ENCODE results near the gene GRIN3B.

The GRIN3B gene

DNA sequence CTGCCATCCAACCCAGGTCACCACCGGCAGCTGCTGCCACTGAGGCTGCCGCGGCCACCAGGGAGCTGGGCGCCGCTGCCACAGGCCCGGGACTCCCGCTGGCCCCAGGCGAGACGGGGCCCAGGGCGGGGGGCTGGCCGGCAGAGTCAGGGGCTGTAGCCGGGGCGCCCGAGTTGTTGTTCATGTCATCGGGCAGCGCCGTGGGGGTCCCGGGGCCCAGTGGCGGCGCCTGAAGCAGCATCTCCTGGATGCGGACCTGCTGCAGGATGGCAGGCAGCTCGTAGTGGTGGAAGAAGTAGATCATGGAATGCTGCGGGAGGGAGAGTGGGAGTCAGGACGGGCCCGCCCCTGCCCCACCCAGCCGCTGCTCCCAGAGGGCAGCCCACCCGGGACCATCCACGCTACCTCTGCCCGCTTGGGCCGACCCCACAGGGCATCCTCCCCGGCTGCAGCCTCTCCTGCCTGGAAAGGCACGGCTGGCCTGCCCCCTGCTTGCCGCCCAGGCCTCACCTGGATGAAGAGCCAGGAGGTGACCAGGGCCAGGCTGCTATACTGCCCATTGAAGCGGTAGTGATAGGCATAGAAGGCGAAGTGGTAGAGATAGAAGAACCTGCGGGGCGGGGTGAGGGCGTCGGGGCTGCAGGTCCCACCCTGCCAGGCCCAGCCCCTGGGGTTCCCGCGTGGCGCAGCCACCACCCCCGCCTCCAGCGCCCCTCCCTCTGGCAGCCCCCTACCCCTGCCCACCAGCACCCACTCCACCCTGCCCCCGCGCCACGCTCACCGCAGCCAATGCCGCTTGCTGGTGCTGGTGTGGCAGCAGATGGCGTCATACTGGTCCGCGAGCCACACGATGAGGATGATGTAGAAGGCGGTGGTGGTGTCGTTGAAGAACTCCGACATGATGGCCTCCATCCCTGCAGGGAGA lies 10.6 kb downstream of the GRIN3B start:
- H3K4me3 ChIP-seq (ENCODE audit: low read depth, low read length): no peak overlapping the region
- TF ChIP-seq, protein P1, sequence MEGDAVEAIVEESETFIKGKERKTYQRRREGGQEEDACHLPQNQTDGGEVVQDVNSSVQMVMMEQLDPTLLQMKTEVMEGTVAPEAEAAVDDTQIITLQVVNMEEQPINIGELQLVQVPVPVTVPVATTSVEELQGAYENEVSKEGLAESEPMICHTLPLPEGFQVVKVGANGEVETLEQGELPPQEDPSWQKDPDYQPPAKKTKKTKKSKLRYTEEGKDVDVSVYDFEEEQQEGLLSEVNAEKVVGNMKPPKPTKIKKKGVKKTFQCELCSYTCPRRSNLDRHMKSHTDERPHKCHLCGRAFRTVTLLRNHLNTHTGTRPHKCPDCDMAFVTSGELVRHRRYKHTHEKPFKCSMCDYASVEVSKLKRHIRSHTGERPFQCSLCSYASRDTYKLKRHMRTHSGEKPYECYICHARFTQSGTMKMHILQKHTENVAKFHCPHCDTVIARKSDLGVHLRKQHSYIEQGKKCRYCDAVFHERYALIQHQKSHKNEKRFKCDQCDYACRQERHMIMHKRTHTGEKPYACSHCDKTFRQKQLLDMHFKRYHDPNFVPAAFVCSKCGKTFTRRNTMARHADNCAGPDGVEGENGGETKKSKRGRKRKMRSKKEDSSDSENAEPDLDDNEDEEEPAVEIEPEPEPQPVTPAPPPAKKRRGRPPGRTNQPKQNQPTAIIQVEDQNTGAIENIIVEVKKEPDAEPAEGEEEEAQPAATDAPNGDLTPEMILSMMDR (IDR thresholded peaks at IDR 0.05; ENCODE audit: low read depth, low read length, missing control alignments): no peak
- no peak for DNase-seq (ENCODE audit: low read depth)
- in situ Hi-C loops (cut with HindIII; ENCODE audit: low sequenced_read_pairs): no loop called here

DNA sequence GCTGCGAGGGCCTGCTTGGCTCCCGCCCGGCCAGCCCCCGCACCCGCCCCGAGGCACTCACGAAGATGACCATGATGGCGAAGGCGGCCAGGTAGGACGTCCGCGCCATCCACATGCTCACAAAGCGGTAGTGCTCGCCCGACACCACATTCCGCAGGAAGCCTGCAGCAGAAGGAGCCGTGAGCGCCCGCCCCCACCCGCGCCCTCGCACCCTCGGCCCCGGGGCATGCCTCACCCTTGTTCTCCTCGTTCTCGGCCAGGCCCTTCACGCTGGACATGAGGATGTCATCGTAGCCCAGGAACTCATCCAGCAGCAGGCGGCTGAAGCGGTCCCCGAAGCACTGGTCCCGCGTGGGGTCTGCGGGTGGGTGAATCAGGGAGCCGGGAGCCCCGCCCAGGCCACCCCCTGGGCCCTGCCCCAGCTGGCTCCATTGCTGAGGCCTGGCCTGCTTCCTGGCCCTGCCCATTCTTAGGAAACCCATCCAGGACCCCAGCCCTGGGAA lies 11.7 kb downstream of the GRIN3B start:
- DNase-seq (ENCODE audit: low read depth): no peak
- TF ChIP-seq, protein P1 (IDR thresholded peaks at IDR 0.05; ENCODE audit: low read depth, low read length, missing control alignments): no peak
- no peak overlapping the region for H3K4me3 ChIP-seq (ENCODE audit: low read depth, low read length)
- in situ Hi-C loops (cut with HindIII; ENCODE audit: low sequenced_read_pairs): no loop called here

DNA sequence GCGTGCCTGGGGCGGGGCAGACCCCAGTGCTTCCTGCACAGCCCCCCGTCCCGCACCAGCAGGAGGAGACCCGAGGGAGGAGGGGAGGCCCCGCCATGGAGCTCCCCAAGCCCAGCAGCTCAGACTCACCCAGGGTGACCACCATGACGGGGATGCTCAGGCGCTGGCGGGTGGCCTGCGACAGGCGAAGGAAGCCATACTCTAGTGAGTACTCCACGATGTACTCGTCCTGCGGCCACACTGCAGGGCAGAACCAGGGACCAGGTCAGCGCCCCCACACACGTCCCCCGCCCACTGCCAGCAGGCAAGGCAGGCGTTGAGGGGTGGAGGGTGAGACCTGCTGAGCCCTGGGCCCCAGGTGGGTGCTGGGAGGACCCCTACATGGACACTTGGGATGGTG lies 12.1 kb downstream of the GRIN3B start:
- TF ChIP-seq, protein P1 (IDR thresholded peaks at IDR 0.05; ENCODE audit: low read depth, low read length, missing control alignments): no peak
- no peak overlapping the region for H3K4me3 ChIP-seq (ENCODE audit: low read depth, low read length)
- DNase-seq (ENCODE audit: low read depth): no peak
- in situ Hi-C loops (cut with HindIII; ENCODE audit: low sequenced_read_pairs): no loop called here

DNA sequence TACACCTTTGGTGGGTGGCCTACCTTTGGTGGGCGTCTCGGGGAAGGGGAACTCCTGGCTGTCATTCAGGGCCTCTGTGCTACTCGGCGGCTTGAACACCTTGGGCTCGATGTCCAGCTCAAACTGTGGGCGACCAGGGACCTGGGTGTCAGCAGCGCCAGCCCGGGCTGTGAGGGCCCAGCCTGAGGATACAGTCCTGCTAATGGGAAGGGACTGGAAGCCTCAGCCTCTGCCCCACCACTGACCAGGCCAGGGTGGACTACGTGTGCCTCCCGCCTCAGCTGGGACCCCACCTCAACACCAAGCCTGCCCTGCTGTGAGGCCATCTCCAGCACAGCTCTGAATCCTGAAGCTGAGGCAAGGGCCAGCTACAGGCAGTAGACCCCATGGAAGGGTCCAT lies 13.0 kb downstream of the GRIN3B start:
- in situ Hi-C loops (cut with HindIII; ENCODE audit: low sequenced_read_pairs): no loop called here
- DNase-seq (ENCODE audit: low read depth): no peak
- no peak overlapping the region for H3K4me3 ChIP-seq (ENCODE audit: low read depth, low read length)
- TF ChIP-seq, protein P1 (IDR thresholded peaks at IDR 0.05; ENCODE audit: low read depth, low read length, missing control alignments): no peak

DNA sequence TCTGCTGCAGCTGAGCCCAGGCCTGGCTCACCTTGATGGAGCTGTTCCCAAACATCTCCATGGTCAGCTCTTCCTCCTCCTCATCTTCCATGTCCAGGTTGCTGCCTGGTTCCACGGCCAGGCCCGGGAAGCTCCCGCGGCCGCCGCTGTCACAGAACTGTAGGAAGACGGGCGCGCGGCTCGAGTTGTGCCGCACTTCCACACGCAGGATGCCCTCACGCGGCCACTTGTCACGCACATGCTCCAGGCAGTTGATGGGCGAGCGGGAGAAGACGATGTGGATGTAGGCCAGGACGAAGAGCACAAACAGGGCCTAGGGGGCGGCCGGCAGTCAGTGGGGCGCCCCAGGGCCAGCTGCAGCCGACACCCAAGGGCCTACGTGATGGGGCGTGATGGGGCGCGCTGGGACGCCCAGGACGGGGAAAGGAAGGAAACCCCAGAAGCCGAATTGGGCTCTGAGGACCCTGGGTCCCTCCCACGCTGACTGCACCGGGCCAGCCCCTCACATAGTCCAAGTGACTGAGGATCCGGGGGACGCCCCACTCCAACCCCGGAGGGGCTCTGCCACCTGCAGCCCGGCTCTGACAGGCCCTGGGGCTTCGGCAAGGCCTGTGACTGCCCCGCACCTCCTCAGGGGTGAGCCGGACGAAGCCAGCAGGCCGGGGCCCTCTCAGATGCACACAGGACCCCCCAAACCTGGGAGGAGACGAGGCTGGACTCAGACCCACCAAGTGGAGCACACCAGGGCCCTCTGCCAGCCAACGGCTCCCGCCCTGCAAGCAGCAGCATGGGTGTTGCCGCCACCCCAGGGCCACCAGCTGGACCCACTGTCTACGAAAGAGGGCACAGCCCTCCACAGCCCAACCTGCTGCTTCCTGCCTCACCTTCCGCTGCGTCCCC lies 14.2 kb downstream of the GRIN3B start:
- TF ChIP-seq, protein P1 (IDR thresholded peaks at IDR 0.05; ENCODE audit: low read depth, low read length, missing control alignments): no peak
- no peak for DNase-seq (ENCODE audit: low read depth)
- no peak overlapping the region for H3K4me3 ChIP-seq (ENCODE audit: low read depth, low read length)
- in situ Hi-C loops (cut with HindIII; ENCODE audit: low sequenced_read_pairs): no loop called here

DNA sequence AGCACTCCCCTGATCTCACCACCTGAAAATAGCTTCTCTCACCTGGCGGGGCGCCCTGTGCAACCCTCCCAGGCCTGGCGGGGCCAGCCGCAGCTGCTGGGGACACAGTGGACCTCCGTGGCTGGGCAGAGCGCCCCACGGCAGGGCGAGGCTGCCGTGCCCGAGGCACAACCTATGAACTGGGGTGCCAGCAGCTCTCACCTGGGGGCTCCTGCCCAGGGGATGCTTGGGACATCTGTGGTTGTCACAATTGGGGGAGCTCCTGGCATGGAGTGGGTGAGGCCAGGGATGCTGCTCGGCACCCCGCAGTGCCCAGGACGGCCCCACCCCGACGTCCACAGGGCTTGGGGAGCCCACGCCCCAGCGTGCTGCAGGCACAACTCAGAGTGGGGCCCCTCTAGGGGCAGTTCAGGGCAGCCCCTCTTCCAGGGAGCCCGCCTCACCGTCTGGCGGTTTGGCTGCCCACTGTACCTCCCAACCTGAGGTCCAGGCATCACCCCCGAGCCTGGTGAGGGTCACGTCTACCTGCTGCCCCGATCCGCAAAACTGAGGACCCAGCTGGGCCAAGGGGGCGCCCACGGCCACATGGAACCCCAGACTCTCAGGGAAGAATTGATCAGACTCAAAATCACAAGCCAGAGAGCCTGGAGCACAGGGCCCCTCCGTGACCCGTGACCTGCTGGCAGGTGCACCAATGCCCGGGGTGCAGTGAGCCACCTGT lies 15.0 kb downstream of the GRIN3B start:
- H3K4me3 ChIP-seq (ENCODE audit: low read depth, low read length): no peak overlapping the region

More for the DNA sequence above, 15.0 kb downstream of the GRIN3B start:
- in situ Hi-C loops (cut with HindIII; ENCODE audit: low sequenced_read_pairs): no loop called here
- DNase-seq (ENCODE audit: low read depth): no peak
- TF ChIP-seq, protein P1 (IDR thresholded peaks at IDR 0.05; ENCODE audit: low read depth, low read length, missing control alignments): no peak

Measured in astrocyte of the cerebellum (primary cell).